ENCODE measurements around the gene BCAS3.
"Not testable (repeated sequence)": the region's sequence is repeated elsewhere in the genome, so short reads cannot be mapped to it uniquely, and the experiment has no call there.

BCAS3 gene

DNA sequence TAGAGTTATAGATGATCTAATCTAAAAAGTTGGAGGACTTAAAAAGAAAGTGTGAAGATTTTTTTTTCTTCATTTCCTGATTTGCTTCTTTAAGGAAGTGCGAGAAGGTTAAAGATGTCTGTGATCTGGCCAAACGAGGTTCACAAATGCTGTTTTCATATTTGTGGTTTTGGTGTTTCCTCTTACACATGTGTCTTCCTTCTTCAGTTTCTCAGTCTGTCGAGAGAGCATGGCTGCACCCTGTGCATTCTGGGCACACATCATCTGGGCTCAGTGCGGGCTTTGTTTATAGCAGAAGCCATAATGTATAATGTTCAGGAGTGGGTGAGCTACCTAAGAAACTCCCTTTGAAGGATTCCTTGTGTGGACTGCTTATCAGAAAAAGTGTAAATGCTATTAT lies 461.6 kb downstream of the BCAS3 start:
- DNase-seq: peak; percentile 65

- no peak for DNase-seq
These were observed 462.6 kb downstream of the BCAS3 start for GRCh38 chr17:61140081-61140786.

GRCh38 chr17:61143026-61143425 lies 465.4 kb downstream of the BCAS3 start:
- no peak for DNase-seq

DNA sequence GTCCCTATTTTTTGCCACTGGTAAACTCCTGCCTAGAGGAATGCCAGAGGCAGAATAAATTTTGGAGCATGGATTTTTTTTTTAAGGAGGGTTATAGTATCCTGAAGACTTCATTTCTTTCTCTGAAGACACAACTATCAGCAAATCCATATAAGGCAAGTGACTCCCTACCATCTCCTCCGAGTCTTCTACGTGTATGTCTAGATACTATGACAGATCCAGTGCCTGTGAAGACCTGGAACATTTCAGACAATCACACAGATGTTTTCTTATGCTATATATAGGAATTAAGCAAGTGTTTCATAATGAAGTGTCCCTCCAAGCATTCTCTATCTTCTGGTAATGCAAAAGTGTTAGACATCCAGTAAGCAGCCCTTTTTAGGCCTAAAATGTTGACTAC lies 466.5 kb downstream of the BCAS3 start:
- DNase-seq: no peak

DNA sequence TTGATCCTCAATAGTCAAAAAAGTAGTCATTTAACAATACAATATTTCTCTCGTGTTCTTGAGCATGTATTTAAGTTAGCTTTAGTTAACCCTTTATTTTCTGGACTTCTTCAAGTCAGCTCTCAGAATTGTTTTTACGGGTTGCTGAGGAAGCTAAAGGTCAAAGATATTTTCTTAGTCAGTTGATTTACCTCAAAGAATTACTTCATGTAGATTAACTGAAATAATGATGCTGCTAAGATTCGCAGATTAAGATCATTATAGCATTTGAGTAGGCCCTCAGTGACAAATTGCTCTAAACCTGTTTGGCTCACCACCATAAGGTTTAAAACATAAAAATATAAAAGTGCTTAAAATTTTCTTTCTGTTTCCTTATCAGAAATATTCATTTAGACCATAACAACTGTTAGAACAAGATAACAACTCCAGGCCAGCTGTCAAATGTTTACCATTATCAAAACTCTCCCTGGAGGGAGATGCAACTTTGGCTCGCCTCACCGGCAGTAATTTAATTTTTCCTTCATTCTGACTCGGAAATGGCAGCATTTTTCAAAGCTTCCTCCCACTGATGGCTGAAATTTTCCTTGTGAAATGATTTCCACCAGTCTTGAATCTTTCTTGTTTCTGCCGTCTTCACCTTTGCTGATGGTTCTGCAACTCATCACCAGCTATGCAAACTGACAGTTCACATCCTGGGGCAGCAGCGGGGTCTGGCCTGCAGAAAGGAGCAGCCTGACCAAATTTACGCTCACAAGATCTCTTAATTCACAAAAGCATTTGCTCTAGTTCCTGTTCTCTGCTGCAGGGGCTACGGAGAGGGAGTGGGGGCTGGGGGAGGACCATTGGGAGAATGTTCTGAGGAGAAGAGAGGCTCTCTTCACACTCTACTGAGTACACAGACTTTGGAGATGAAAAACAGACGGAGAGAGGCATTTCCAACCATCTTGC lies 467.2 kb downstream of the BCAS3 start:
- DNase-seq: no peak

GRCh38 chr17:61146833-61147232 lies 469.2 kb downstream of the BCAS3 start:
- not testable (repeated sequence) for DNase-seq

DNA sequence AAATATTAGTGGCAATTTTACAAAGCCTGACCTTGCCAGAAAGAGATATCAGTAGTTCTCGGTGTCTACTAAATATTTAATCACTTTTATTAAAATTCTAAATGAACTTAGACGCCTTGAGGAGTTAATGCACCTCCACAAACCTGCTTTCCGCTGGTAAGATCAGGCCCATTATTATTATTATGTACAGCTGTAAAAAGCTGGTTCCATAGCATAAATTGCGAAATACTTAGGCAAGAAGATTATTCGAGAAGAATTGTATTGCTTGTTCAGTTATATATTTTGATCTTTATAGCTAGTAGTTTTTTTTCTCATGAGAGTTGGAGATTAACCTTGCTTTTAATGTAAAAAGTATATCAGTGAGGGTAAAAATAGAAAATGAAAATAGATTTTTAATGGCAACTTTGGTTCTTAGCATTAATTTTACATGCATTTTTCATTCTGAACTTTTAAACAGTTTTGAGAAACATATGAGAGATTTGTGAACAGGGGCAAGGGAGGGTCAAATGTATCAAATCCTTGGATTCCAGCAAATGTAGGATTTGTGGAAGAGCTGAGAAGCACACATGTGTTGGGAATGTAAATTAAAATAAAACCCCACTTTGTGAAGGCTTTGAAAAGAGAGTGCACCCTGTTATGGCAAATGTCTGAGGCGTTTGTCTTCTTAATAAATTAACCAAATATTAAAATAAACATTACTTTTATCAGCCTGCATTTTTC lies 471.6 kb downstream of the BCAS3 start:
- no peak for DNase-seq

DNA sequence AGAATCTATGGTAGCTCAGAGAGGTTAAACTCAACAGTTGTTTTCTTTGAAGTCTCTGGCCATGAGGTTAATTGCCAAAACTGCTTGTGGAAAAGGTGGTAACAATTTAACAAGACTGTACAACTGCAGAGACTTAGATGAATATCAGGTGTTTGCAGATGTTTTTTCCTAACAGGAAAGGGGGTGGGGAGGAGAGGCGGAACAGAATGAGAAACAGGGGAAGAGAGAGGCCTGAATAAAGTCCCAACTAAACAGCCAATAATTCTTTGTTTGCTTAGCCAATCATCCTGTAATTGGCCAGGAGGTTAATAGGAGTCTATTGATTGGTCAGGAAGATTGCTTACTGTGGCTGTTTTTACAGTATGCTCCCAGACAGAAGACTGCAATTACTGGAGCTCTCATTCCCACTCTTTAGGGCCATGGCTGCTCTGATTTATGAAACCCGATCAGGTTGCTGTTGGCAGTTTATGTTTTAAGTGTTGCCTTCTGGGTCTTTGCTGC lies 472.3 kb downstream of the BCAS3 start:
- no peak for DNase-seq

GRCh38 chr17:61150686-61151299 lies 473.1 kb downstream of the BCAS3 start:
- no peak for DNase-seq

GRCh38 chr17:61152898-61153297 lies 475.2 kb downstream of the BCAS3 start:
- no peak for DNase-seq

GRCh38 chr17:61155590-61156237 lies 478.1 kb downstream of the BCAS3 start:
- no peak for DNase-seq

- DNase-seq: no peak
These were observed 479.7 kb downstream of the BCAS3 start for GRCh38 chr17:61157246-61157886.

DNA sequence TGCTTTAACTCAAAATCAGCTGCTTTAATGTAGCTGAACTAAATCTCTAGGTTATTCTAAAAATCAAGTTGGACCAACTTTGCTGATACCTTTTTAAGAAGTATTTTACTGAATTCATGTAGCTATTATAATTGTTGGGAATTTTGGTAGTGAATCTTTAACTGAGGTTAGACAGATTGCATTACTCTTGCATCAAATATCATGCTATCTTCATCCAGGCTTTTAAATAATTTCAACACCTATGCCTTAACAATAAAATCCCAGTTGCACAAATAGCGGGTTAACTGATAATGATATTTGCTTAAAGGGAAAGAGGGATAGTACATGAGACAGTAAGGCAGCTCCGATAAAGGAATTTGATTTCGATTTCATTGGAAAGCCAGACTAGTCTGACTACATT lies 480.7 kb downstream of the BCAS3 start:
- DNase-seq: no peak

GRCh38 chr17:61159221-61159814 lies 481.7 kb downstream of the BCAS3 start:
- DNase-seq: no peak

- DNase-seq: no peak
These were observed 482.6 kb downstream of the BCAS3 start for GRCh38 chr17:61160204-61160603.

DNA sequence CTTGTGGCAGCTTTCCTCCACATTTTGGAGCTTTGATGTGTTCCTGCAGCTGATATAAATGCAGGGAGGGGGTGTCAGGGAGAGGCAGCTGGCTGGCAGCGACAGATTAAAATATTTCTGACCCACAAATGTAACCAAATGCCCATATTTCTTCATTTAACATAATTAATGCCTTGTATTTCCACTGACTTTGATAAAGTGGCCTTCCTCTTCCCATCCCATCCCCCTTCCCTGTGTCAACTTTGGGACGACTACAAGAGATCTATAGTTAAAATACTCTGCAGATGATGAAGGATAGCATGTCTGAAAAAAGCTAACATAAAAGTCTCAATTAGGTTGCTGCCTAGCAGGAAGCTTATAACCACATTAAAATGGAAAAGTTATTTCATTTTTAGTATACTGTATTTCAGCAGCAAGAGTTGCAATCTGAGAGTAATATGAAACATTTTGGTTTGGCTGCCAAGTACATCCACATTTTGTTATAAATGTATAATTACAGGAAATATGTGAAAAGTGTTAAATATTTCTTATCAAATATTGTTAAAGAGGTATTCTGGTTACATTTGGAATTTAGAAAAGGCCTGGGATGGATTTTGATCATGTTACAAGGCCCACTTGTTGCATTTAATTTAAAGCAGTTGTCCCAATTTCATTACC lies 483.3 kb downstream of the BCAS3 start:
- no peak for DNase-seq

DNA sequence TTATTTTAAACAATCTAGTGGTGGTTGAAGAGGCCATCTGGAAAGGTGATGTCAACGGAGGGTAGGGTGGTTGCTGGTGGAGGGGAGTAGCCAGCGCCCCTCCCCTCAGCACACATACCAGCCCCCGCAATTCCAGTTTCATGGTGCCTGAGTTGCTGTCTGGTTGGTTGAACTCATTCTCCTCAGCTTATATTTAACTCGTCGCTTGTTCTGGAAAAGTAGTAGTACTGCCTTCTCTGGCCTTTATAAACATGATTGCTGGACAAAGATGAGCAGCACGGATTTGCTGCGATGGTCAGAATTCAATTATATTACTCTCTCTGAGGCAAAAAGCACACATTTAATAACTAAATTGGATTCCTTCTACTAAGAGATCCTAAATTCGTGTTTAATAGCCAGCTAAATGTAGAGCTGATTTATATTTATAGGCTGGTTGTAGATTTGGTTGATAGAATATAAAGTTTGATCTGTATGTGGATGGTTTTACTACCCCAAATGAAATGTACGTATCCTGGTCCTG lies 484.0 kb downstream of the BCAS3 start:
- no peak for DNase-seq

DNA sequence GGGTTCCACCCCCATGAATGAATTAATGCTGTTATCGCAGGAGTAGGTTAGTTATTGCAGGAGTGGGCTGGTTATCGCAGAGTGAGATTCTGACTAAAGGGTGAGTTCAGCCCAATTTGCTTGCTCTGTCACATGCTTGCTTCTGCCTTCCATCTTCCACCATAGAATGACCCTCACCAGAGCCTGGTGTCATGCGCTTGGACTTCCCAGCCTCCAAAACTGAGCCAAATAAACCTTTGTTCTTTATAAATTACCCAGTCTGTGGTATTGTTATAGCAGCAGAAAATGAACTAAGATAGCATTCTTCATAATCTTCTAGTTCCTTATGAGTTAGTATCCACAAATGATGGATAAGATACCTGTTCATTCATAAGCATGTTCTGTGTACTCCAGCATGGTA lies 486.9 kb downstream of the BCAS3 start:
- DNase-seq: no peak

- no peak for DNase-seq
These were observed 489.4 kb downstream of the BCAS3 start for GRCh38 chr17:61167075-61167474.

DNA sequence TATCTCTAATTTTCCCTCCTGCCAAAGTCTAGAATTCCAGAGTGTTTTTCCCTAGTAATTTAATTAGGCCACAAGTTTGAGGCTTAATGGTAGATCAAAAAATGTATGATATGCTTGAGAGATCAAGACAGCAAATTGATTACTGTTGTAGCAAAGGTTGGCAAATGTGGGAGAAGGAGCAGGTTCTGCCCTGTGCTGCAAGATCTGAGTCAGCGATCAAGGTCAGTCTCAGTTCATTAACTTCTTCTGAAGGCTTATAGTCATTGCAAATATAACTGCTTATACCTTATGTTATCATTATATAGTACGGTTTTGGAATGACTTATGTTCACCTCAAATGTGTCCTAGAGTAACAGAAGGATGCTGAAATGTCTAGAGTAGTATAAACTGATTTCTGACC lies 490.9 kb downstream of the BCAS3 start:
- DNase-seq: no peak

GRCh38 chr17:61174310-61174709 lies 496.7 kb downstream of the BCAS3 start:
- no peak for DNase-seq

Measured in CD4-positive, alpha-beta T cell treated with Interleukin-4 for 4 hours (primary cell).